ENCODE results near the gene DCTD.

DNA sequence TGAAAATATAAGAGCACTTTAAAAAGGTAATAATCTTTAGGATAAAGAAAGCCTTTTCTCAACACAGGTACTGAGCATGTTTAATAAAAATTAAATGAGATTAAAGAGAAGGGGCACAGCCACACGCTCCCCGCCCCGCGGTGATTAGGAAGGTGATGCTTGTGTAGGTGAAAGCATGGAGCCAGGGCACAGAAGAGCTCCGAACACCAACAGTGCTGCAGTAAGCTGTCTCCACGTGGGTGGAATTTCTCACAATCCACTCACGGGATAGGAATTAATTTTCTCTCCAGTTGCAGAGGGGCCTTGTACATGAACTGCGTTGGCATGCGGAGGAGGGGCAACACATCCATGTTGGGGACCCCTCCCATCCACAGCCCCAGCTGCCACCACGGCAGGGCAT, 27.0 kb downstream of the DCTD start:
- TF ChIP-seq EZH2phosphoT487 (IDR thresholded peaks at IDR 0.05; ENCODE audit: insufficient read depth, low read depth) (no peak), EZH2 (IDR thresholded peaks at IDR 0.05; ENCODE audit: insufficient read depth, poor library complexity, severe bottlenecking) (no peak)
